Measurements from ENCODE around the gene NCOA1. TPM values are rescaled to one million over a fixed set of nuclear protein-coding genes. Genes with fewer than 3 reads are reported as not detected.

The NCOA1 gene
- total and polyA plus RNA-seq, 12 donors, result 8.6 to 36.7 (median 32.0) TPM

- 88 to 89% methylated on average over 21 of the region's 21 CpGs for WGBS, 2 donors
- H3K36me3 ChIP-seq, result peaks cover 0 to 94% (median 15%) of the 10 kb centered on the region in 9 donors
- intact Hi-C loops (cut with DNase I), result loop anchor here in 3 of 10 donors (5.0 to 10.0 kb wide), 3 partner anchors 375 to 407 kb away; no protein-coding TSS in a partner anchor
- TF ChIP-seq, protein P1, sequence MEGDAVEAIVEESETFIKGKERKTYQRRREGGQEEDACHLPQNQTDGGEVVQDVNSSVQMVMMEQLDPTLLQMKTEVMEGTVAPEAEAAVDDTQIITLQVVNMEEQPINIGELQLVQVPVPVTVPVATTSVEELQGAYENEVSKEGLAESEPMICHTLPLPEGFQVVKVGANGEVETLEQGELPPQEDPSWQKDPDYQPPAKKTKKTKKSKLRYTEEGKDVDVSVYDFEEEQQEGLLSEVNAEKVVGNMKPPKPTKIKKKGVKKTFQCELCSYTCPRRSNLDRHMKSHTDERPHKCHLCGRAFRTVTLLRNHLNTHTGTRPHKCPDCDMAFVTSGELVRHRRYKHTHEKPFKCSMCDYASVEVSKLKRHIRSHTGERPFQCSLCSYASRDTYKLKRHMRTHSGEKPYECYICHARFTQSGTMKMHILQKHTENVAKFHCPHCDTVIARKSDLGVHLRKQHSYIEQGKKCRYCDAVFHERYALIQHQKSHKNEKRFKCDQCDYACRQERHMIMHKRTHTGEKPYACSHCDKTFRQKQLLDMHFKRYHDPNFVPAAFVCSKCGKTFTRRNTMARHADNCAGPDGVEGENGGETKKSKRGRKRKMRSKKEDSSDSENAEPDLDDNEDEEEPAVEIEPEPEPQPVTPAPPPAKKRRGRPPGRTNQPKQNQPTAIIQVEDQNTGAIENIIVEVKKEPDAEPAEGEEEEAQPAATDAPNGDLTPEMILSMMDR (IDR thresholded peaks at IDR 0.05), result no peak
- H3K27ac ChIP-seq, result no peak overlapping the region
- H3K4me1 ChIP-seq, result peaks cover 0 to 14% (median 0%) of the 10 kb centered on the region in 9 donors
- DNase-seq (no peak), ATAC-seq (no peak)
- H3K4me3 ChIP-seq, result no peak overlapping the region
- H3K27me3 ChIP-seq, result no peaks in the 10 kb centered on the region
- no peaks in the 10 kb centered on the region for H3K9me3 ChIP-seq
These were observed 328.6 kb downstream of the NCOA1 start for GRCh38 chr2:24819442-24820174.

GRCh38 chr2:24820175-24820513 lies 329.1 kb downstream of the NCOA1 start:
- Histone ChIP-seq H3K4me3 (no peak overlapping the region), H3K27me3 (no peaks in the 10 kb centered on the region), H3K27ac (no peak overlapping the region), H3K9me3 (no peaks in the 10 kb centered on the region), H3K4me1 (peaks cover 0 to 14% (median 0%) of the 10 kb centered on the region in 9 donors), H3K36me3 (peaks cover 0 to 93% (median 13%) of the 10 kb centered on the region in 9 donors)
- 89 to 98% methylated on average over 7 of the region's 7 CpGs for WGBS, 2 donors
- intact Hi-C loops (cut with DNase I), result loop anchor here in 2 of 10 donors (5.0 to 10.0 kb wide), 2 partner anchors 375 to 408 kb away; no protein-coding TSS in a partner anchor
- DNase-seq (no peak), ATAC-seq (no peak)
- TF ChIP-seq, protein P1 (IDR thresholded peaks at IDR 0.05), result no peak

Other genes with a start within 250 kb of the NCOA1 start
- 10 to 100 TPM; 32.1 to 49.8 (median 38.2) TPM for gene ITSN2, start 130.7 kb upstream of the NCOA1 start, total RNA-seq
- 10 to 100 TPM; 16.8 to 42.1 TPM for gene ITSN2, start 130.7 kb upstream of the NCOA1 start, polyA plus RNA-seq